Uterus (tissue), 2 donors: ENCODE data around the gene MEIS2.

ENCODE experiments used
- CTCF ChIP-seq, 4 experiments: fragments of 200-600 bp in 2 of 4; fragments of 450-650 bp in 2 of 4; sonication (generic) in 2 of 4; IDR thresholded peaks; one replicate each; pipeline ENCODE4 v1.5.1; 2016 to 2019; ENCODE audit warnings: antibody characterized with exemption in 4 of 4, mild to moderate bottlenecking in 2 of 4, moderate library complexity in 1 of 4
- POLR2A ChIP-seq, 2 donors: fragments of 450-650 bp; IDR thresholded peaks; one replicate each; pipeline ENCODE4 v1.6.1; 2016; ENCODE audit warnings: antibody characterized with exemption in 2 of 2, mild to moderate bottlenecking in 1 of 2, moderate library complexity in 1 of 2

GRCh38 chr15:37001417-37001816, 98.9 kb downstream of the MEIS2 start:
- TF ChIP-seq CTCF (IDR thresholded peaks at IDR 0.05) (no peak), POLR2A (IDR thresholded peaks at IDR 0.05) (no peak)
